ENCODE measurements around the gene PIGN.

Gene PIGN

GRCh38 chr18:62109676-62110075 lies 77.2 kb downstream of the PIGN start:
- no peak for DNase-seq (ENCODE audit: low read depth in 3 of 3)

GRCh38 chr18:62107881-62108280 lies 79.0 kb downstream of the PIGN start:
- no peak for DNase-seq (ENCODE audit: low read depth in 3 of 3)

GRCh38 chr18:62106271-62106670 lies 80.6 kb downstream of the PIGN start:
- no peak for DNase-seq (ENCODE audit: low read depth in 3 of 3)

- no peak for DNase-seq (ENCODE audit: low read depth in 3 of 3)
These were observed 81.5 kb downstream of the PIGN start for GRCh38 chr18:62105376-62105775.

- no peak for DNase-seq (ENCODE audit: low read depth in 3 of 3)
These were observed 84.6 kb downstream of the PIGN start for GRCh38 chr18:62102221-62102620.

GRCh38 chr18:62101321-62101721 lies 85.5 kb downstream of the PIGN start:
- DNase-seq (ENCODE audit: low read depth in 3 of 3) = no peak

GRCh38 chr18:62098960-62099359 lies 87.9 kb downstream of the PIGN start:
- DNase-seq (ENCODE audit: low read depth in 3 of 3) = no peak

GRCh38 chr18:62097698-62098097 lies 89.2 kb downstream of the PIGN start:
- DNase-seq (ENCODE audit: low read depth in 3 of 3) = no peak

GRCh38 chr18:62091487-62092120 lies 95.3 kb downstream of the PIGN start:
- DNase-seq (ENCODE audit: low read depth in 3 of 3) = no peak

GRCh38 chr18:62089174-62089573 lies 97.7 kb downstream of the PIGN start:
- DNase-seq (ENCODE audit: low read depth in 3 of 3) = no peak

GRCh38 chr18:62088156-62088555 lies 98.7 kb downstream of the PIGN start:
- DNase-seq (ENCODE audit: low read depth in 3 of 3) = no peak

GRCh38 chr18:62085756-62086155 lies 101.1 kb downstream of the PIGN start:
- DNase-seq (ENCODE audit: low read depth in 3 of 3) = no peak

GRCh38 chr18:62081761-62082294 lies 105.0 kb downstream of the PIGN start:
- DNase-seq (ENCODE audit: low read depth in 3 of 3) = no peak

- DNase-seq (ENCODE audit: low read depth in 3 of 3) = no peak
These were observed 105.6 kb downstream of the PIGN start for GRCh38 chr18:62081248-62081647.

GRCh38 chr18:62080172-62080900 lies 106.5 kb downstream of the PIGN start:
- DNase-seq (ENCODE audit: low read depth in 3 of 3) = no peak

- no peak for DNase-seq (ENCODE audit: low read depth in 3 of 3)
These were observed 113.2 kb downstream of the PIGN start for GRCh38 chr18:62073461-62074281.

- DNase-seq (ENCODE audit: low read depth in 3 of 3) = no peak
These were observed 114.5 kb downstream of the PIGN start for GRCh38 chr18:62072370-62072769.

GRCh38 chr18:62071071-62071470 lies 115.8 kb downstream of the PIGN start:
- DNase-seq (ENCODE audit: low read depth in 3 of 3) = no peak

GRCh38 chr18:62070302-62070701 lies 116.6 kb downstream of the PIGN start:
- DNase-seq (ENCODE audit: low read depth in 3 of 3) = no peak

- no peak for DNase-seq (ENCODE audit: low read depth in 3 of 3)
These were observed 117.3 kb downstream of the PIGN start for GRCh38 chr18:62069556-62069955.

- DNase-seq (ENCODE audit: low read depth in 3 of 3) = no peak
These were observed 120.6 kb downstream of the PIGN start for GRCh38 chr18:62066102-62066818.

GRCh38 chr18:62064361-62064760 lies 122.5 kb downstream of the PIGN start:
- no peak for DNase-seq (ENCODE audit: low read depth in 3 of 3)

Measured in stimulated activated CD4-positive, alpha-beta T cell treated with anti-CD3 and anti-CD28 coated beads, TNF-alpha, amount 100 ng/mL, for 48 hours (primary cell).